ENCODE results near the gene IPO11. TPM values are rescaled to one million over a fixed set of nuclear protein-coding genes. Genes with fewer than 3 reads are reported as not detected.
A peak's percentile ranks its signal among the peaks of the same experiment; 100 is the strongest.

The IPO11 gene
- 5.7 TPM for polyA plus RNA-seq

DNA sequence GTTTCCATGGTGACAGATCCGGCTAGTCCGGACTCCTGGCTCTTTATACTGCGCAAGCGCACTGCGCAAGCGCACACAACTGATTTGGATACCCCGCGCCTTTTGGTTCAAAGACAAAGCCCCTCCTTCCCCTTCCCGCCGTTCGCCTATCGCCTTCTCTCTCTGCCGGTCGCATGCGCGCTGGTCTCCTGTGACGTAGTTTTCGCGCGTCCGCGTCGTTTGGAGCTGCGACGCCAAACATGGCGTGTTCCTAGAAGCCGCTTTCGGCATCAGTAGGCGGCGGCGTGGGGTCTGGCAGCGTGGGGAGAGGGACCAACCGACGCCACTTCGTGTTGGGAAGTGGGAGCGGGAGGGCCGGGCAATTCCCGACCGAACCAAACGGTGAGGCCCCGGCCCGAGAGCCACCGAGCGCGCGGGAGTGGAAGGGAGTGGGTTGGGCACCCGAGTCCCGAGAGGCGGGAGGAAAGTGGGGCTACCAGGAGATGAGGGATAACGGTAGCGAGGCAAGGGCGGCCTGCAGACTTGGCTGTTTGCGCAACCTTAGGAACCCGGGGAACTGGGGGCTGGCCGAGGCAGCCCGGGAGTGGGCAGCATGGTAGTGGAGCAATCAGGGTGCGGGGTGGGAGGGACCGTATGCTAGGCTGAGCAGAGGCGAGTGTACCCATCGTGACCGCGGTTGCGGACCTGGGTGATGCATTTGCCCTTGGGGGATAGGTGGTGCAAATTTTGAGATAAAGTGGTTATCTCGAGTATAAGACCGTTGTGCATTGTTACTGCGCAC is at the start of gene IPO11:
IPO11 (plus strand) TSS at position 215 of the 781 bp plus-strand sequence. CDS start 24,517 bp downstream, outside the sequence.
- Mint-ChIP-seq H3K27ac (peak within 1 kb of the TSS; percentile 92 to 98 (median 94)), H3K4me3 (peak within 1 kb of the TSS; percentile 93 to 95 (median 94)), H3K36me3 (no peaks in the 10 kb centered on the region), H3K9me3 (no peaks in the 10 kb centered on the region), H3K4me1 (peaks cover 12 to 18% (median 15%) of the 10 kb centered on the region in 3 donors), H3K27me3 (peaks cover 4% of the 10 kb centered on the region)

DNA sequence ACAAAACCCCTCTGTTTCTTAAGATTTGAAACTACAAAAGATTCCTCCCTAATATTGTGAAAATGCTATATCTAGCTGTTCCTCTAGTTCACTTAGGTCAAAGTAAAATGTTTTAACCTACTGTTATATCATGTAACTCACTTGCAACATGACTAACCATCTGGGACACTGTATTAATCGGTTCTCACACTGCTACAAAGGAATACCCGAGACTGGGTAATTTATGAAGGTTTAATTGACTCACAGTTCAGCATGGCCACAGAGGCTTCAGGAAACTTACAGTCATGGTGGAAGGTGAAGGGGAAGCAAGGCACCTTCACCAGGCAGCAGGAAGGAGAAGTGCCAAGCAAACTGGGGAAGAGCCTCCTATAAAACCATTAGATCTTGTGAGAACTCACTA is 43.5 kb upstream of the IPO11 start:
- peaks cover 0 to 2% (median 0%) of the 10 kb centered on the region in 3 donors for H3K9me3 Mint-ChIP-seq
- peaks cover 12% of the 10 kb centered on the region for H3K36me3 Mint-ChIP-seq
- H3K4me1 Mint-ChIP-seq: no peaks in the 10 kb centered on the region
- H3K27ac Mint-ChIP-seq: no peak overlapping the region
- H3K27me3 Mint-ChIP-seq: no peaks in the 10 kb centered on the region
- no peak overlapping the region for H3K4me3 Mint-ChIP-seq

DNA sequence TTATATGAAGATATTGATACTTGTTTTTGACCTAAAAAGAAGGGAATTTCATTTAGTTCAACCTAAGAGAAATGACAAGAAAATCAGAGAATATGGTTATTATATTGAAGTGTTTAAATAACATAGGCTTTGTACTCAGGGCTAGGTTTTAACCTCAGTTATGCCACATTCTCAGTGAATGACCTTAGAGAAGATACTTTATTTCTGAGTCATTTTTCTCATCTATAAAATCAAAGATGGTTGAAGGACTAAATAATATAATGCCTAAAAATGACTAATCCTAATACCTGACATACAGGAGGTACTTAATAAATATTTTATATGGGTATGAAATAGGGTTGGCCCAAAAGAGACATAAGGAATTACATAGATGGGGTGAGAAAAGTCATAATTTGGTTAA is 41.2 kb upstream of the IPO11 start:
- H3K27me3 Mint-ChIP-seq: no peaks in the 10 kb centered on the region
- peaks cover 2% of the 10 kb centered on the region for H3K36me3 Mint-ChIP-seq
- no peak overlapping the region for H3K27ac Mint-ChIP-seq
- no peak overlapping the region for H3K4me3 Mint-ChIP-seq
- H3K9me3 Mint-ChIP-seq: no peaks in the 10 kb centered on the region
- H3K4me1 Mint-ChIP-seq: no peaks in the 10 kb centered on the region

DNA sequence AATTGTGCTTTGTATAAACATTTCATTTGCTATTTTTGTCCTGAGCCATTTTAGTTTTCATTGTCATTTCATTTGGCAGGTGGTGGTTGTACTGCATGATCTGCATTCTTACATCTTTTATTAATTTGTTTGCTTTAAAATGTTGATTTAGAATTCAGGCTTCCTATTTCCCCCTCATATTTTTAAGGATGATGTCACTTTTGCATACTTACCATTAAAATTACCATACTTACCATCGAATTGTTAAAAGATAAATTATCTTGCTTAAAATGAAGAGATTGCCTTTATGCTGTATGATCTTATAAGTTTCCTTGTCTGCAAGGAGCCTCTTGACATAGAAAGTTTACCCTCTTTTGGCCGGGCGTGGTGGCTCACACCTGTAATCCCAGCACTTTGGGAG is 40.0 kb upstream of the IPO11 start:
- Mint-ChIP-seq H3K4me3 (no peak overlapping the region), H3K4me1 (no peaks in the 10 kb centered on the region), H3K27me3 (no peaks in the 10 kb centered on the region), H3K9me3 (no peaks in the 10 kb centered on the region), H3K27ac (no peak overlapping the region), H3K36me3 (peaks cover 2% of the 10 kb centered on the region)

DNA sequence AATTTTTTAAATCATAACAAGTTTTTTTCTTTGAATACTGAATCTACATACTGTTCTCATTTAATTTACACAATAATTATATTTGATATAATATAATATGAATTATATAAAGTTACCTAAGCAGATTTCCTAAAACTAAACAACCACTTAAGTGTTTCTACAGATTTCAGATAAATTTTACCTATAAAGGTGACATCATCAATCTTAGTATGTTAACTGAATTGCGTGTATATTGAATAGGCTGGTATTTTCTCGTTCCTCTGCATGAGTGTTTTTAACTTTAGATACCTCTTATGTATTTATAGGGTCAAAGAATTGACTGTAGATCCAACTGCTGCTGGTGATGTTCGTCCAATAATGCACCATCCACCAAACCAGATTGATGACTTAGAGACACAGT is 39.2 kb upstream of the IPO11 start:
- Mint-ChIP-seq H3K4me3 (no peak overlapping the region), H3K36me3 (peaks cover 2% of the 10 kb centered on the region), H3K9me3 (no peaks in the 10 kb centered on the region), H3K4me1 (no peaks in the 10 kb centered on the region), H3K27me3 (no peaks in the 10 kb centered on the region), H3K27ac (no peak overlapping the region)

DNA sequence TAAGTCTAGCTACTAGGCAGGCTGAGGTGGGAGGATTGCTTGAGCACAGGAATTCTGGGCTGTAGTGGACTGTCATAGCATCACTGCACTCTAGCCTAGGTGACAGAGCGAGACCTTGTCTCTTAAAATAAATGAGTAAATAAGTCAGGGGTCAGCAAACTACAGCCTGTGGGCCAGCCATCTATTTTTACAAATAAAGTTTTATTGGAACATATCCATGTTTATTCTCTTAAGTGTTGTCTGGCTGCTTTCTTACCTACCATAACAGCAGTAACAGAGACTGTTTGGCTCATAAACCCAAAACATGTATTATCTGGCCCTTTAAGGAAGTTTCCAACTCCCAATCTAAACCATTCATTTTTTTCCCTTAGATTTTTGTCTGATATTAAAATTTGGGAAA is 38.5 kb upstream of the IPO11 start:
- H3K27me3 Mint-ChIP-seq: no peaks in the 10 kb centered on the region
- no peak overlapping the region for H3K4me3 Mint-ChIP-seq
- H3K27ac Mint-ChIP-seq: no peak overlapping the region
- no peaks in the 10 kb centered on the region for H3K9me3 Mint-ChIP-seq
- H3K4me1 Mint-ChIP-seq: no peaks in the 10 kb centered on the region
- peaks cover 2% of the 10 kb centered on the region for H3K36me3 Mint-ChIP-seq

DNA sequence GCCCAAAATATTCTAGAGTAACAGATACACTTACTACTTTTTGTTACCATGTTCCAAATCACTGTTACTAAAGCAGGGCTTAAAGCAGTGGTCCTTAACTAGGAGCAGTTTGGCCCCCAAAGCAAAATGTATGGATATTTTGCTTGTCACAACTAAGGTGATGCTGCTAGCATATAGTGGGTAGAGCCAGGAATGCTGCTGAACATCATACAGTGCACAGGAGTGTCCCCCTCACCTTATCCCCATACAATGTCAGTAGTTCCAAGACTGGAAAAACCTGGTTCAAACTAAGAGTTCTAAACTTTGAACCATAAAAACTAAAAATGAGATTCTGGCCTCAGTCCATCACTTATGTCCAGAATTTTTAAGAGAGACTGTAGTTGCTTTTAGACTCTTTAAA is 36.9 kb upstream of the IPO11 start:
- H3K4me3 Mint-ChIP-seq: no peak overlapping the region
- H3K9me3 Mint-ChIP-seq: no peaks in the 10 kb centered on the region
- H3K27me3 Mint-ChIP-seq: no peaks in the 10 kb centered on the region
- peaks cover under 1% of the 10 kb centered on the region for H3K36me3 Mint-ChIP-seq
- H3K4me1 Mint-ChIP-seq: no peaks in the 10 kb centered on the region
- no peak overlapping the region for H3K27ac Mint-ChIP-seq

DNA sequence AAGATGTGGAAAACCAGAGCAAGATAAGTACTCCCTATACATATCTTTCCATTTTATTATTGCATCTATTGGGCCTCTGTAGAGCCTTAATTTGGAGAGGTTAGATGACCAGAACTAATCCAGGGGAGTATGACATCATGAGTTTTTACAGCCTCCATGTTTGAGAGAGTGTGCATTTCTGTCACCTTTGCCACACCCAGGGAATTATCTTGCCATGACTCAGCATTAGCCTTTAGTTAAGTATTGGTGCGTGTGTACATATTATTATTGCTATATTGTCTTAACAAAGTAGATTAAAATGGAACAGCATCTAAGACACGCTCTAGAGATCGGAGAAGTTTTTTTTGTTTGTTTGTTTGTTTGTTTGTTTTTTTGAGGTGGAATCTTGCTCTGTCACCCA is 36.5 kb upstream of the IPO11 start:
- H3K4me3 Mint-ChIP-seq: no peak overlapping the region
- no peaks in the 10 kb centered on the region for H3K9me3 Mint-ChIP-seq
- no peaks in the 10 kb centered on the region for H3K27me3 Mint-ChIP-seq
- H3K36me3 Mint-ChIP-seq: no peaks in the 10 kb centered on the region
- H3K4me1 Mint-ChIP-seq: no peaks in the 10 kb centered on the region
- no peak overlapping the region for H3K27ac Mint-ChIP-seq

DNA sequence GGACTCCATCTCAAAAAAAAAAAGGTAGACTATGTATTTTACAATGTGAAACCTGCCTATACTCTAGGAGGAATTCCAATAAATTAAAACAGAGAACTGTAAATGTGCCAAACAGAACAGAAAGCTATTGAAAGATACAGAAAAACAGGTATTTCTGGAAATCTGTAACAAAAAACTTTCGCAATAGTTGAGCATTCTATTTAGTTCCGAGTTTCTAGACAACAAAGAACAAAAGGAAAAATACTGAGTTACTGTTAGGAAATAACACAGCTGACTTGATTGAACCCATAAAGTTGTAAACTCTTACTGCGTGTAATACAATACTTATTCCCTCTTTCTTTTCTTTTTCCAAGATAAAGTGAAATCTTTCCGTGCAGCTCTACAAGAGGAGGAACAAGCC is 27.4 kb upstream of the IPO11 start:
- Mint-ChIP-seq H3K4me3 (no peak overlapping the region), H3K27me3 (no peaks in the 10 kb centered on the region), H3K36me3 (no peaks in the 10 kb centered on the region), H3K27ac (no peak overlapping the region), H3K9me3 (no peaks in the 10 kb centered on the region), H3K4me1 (no peaks in the 10 kb centered on the region)

DNA sequence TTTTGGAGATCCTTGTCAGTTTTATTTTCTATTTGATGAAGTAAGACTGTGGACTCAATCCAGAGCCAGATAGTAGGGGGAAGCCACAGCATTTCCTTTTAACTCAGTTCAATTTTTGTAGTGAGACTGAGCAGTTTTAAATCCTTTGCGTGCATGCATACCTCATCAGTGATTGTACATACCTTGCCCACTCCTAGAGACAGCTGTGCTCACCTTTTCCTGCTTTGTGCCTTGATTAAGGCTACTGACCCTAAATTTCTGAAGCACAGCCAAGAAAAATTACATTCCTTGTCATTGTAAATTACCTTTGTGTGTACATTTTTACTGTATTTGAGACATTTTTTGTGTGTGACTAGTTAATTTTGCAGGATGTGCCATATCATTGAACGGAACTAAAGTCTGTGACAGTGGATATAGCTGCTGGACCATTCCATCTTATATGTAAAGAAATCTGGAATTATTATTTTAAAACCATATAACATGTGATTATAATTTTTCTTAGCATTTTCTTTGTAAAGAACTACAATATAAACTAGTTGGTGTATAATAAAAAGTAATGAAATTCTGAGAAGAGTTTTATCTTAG is 26.7 kb upstream of the IPO11 start:
- no peak overlapping the region for H3K4me3 Mint-ChIP-seq
- H3K36me3 Mint-ChIP-seq: no peaks in the 10 kb centered on the region
- no peaks in the 10 kb centered on the region for H3K9me3 Mint-ChIP-seq
- H3K27me3 Mint-ChIP-seq: no peaks in the 10 kb centered on the region
- no peak overlapping the region for H3K27ac Mint-ChIP-seq
- no peaks in the 10 kb centered on the region for H3K4me1 Mint-ChIP-seq

DNA sequence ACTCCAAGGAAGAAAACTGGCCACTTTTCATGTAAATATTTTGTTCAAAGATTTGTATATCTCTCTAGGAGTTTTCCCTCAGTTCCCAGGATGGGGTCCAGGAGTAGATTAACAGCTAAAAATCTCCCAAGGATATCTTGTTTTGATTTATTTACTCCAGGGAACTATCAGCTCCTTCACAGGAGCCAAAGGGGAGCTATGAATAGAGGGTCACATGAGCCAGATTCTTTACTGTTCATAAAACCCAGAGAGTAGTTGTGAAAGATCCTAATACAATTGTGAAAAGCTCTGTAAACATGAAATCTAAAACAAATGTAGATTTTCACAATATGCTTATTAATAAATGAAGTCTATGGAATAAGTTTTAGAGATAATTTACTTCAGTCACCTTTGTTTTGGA is 25.7 kb upstream of the IPO11 start:
- Mint-ChIP-seq H3K4me3 (no peak overlapping the region), H3K27ac (no peak overlapping the region), H3K36me3 (no peaks in the 10 kb centered on the region), H3K9me3 (no peaks in the 10 kb centered on the region), H3K4me1 (no peaks in the 10 kb centered on the region), H3K27me3 (no peaks in the 10 kb centered on the region)

DNA sequence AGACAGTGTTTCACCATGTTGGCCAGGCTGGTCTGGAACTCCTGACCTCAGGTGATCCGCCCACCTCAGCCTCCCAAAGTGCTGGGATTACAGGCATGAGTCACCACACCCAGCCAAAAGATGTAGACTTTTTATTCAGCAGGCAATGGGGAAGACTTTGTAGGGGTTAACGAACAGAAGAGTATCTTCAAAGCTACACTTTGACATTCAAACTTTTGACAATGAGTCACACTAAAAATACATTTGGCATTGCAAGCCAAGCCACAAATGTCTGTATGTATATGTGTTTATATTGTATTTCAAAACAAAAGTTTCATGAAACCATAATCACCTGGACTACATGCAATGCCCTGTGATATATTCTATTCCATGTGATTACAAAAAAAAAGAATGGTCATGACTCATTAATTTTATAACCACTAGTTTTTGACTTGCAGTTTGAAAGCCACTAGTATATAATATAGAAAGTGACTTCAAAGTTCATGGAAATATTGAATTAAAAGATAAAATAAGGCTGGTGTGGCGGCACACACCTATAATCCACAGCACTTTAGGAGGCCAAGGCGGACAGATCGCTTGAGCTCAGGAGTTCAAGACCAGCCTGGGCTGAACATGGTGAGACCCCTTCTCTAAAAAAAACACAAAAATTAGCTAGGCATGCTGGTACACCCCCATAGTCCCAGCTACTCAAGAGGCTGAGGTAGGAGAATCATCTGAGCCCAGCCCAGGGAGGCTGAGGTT is 17.2 kb upstream of the IPO11 start:
- peaks cover 5% of the 10 kb centered on the region for H3K36me3 Mint-ChIP-seq
- H3K27ac Mint-ChIP-seq: no peak overlapping the region
- no peak overlapping the region for H3K4me3 Mint-ChIP-seq
- H3K4me1 Mint-ChIP-seq: peaks cover 0 to 1% (median 0%) of the 10 kb centered on the region in 3 donors
- no peaks in the 10 kb centered on the region for H3K9me3 Mint-ChIP-seq
- H3K27me3 Mint-ChIP-seq: no peaks in the 10 kb centered on the region

DNA sequence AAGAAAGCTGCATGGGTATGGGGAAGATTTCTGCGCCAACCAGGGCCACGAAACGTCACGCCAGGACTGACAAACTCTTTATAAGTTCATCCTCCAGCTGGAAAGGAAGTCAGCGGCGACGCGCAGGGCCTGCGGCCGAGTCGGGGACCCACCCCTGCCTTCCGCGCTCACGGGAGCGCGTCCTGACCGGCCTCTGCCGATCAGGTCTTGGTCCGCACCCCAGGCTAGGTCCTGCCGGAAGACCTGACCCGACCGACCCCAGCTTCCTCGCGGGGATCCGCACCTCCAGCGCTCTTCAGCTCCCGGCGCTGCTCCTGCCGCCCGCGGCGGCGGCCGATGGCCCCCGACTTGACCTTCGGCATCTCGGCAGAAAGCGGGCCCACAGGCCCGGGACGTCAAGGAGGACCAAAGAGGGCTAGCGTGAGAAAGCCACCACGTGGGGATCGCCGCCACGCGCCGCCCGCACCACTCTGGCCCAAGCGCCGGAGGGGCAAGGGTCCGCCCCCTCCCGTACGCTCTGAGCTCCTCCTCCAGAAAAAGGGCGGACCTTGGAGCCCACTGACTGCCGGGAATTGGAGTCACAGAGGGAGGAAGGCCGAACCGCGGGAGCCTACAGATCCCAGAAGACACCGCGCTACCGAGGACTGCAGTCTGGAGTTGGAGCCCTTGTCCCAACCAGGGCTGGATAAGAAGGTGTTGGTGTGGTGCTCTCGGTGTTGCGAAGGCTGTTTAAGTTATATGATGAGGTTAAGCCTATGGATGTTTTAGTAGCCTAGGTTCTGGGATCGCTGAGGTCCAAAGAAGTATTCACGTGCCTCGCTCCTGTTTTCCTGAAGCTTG is 8.9 kb upstream of the IPO11 start, which contains the start of gene DIMT1:
DIMT1 (minus strand) TSS at position 495 of the 840 bp plus-strand sequence; CDS start at position 362, 133 bp downstream.
- Mint-ChIP-seq H3K36me3 (peaks cover 2% of the 10 kb centered on the region), H3K9me3 (no peaks in the 10 kb centered on the region), H3K27ac (peak within 1 kb of the TSS; percentile 80 to 96 (median 95)), H3K4me3 (peak within 1 kb of the TSS; percentile 95 to 100 (median 98)), H3K4me1 (peaks cover 17 to 20% (median 18%) of the 10 kb centered on the region in 3 donors), H3K27me3 (no peaks in the 10 kb centered on the region)

DNA sequence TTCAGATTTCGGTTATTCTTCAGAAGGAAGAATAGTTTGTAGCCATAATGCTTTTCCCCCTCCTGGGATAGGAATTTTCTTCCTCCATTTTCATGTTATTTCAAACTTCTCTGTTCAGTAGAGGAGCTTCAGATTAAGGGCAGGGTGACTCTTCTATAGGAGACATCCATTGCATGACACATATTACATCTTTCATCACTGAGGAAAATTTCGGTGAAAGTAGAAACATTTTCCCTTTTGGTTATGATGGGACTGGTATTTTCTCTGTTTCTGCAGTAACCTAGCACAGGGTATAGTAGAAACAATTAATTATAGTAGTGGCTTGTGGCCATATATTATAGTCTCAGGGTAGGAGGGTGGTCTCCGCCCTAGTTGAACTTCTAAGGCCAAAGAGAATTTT is 1.1 kb downstream of the IPO11 start:
- peaks cover 4% of the 10 kb centered on the region for H3K27me3 Mint-ChIP-seq
- H3K27ac Mint-ChIP-seq: peak overlapping the region in 2 of 3 donors; percentile 61 to 92
- H3K4me1 Mint-ChIP-seq: peaks cover 15 to 19% (median 15%) of the 10 kb centered on the region in 3 donors
- H3K36me3 Mint-ChIP-seq: no peaks in the 10 kb centered on the region
- H3K9me3 Mint-ChIP-seq: no peaks in the 10 kb centered on the region
- H3K4me3 Mint-ChIP-seq: peak overlapping the region; percentile 93 to 95 (median 94)

All from IgD-negative memory B cell (primary cell).